Measurements from ENCODE around the gene IFIT2. TPM values are rescaled to one million over a fixed set of nuclear protein-coding genes. Genes with fewer than 3 reads are reported as not detected.
"Not testable (repeated sequence)": the region's sequence is repeated elsewhere in the genome, so short reads cannot be mapped to it uniquely, and the experiment has no call there.

Gene IFIT2
- total RNA-seq, 1 donor from 2014 or later: 6.5 TPM

GRCh38 chr10:89341649-89342048 is 39.8 kb downstream of the IFIT2 start:
- no peak for DNase-seq (ENCODE audit: low read depth in 2 of 2)

- DNase-seq (ENCODE audit: low read depth in 2 of 2): peak; percentile 94 to 99
Measured at GRCh38 chr10:89342206-89342958, 40.5 kb downstream of the IFIT2 start.

GRCh38 chr10:89343089-89343767 is 41.4 kb downstream of the IFIT2 start:
- DNase-seq (ENCODE audit: low read depth in 2 of 2): no peak

GRCh38 chr10:89344156-89344555 is 42.3 kb downstream of the IFIT2 start:
- no peak for DNase-seq (ENCODE audit: low read depth in 2 of 2)

GRCh38 chr10:89345367-89346000 is 43.6 kb downstream of the IFIT2 start:
- DNase-seq (ENCODE audit: low read depth in 2 of 2): no peak

- peak; percentile 72 to 91 for DNase-seq (ENCODE audit: low read depth in 2 of 2)
Measured at GRCh38 chr10:89346405-89347254, 44.8 kb downstream of the IFIT2 start.

DNA sequence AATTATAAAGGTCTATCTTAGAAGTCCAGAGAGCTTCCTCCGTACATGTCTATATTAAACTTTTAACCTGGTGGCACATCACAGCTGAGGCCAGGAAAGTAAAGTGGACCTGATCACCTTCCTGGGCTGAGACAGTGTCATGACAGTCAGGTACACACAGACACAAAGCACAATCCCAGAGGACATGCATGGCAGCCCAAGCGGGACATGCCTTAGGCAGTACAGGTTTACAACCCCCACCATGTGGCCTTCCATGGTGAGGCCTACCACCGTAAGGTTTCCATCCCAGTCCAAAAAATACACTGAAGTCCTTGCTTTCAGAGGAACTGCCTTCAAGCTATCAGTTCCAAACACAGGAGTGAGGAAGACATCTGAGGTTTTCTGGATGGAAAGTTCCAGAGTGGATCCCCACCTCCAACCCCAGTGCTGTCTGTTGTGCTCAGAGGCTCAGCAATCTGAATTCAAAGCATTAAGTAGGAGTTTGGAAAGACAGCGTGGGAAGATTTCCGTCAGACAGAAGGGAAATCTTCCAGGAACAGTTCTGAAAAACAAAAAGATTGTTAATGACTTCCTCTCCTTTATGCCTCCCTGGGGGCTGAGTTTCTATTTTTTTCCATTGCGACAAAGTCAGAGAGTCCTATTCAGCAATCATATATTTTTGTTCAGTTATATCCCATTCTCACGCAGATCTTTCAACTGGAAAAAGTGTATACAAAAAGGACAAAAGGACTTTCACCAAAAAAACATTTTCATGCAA is 46.0 kb downstream of the IFIT2 start:
- peak; percentile 65 to 68 for DNase-seq (ENCODE audit: low read depth in 2 of 2)

GRCh38 chr10:89348481-89348880 is 46.6 kb downstream of the IFIT2 start:
- DNase-seq (ENCODE audit: low read depth in 2 of 2): peak in 1 of 2 donors; percentile 30

GRCh38 chr10:89348975-89349374 is 47.1 kb downstream of the IFIT2 start:
- no peak for DNase-seq (ENCODE audit: low read depth in 2 of 2)

- not testable (repeated sequence) for DNase-seq (ENCODE audit: low read depth in 2 of 2)
Measured at GRCh38 chr10:89350631-89351315, 48.9 kb downstream of the IFIT2 start.

DNA sequence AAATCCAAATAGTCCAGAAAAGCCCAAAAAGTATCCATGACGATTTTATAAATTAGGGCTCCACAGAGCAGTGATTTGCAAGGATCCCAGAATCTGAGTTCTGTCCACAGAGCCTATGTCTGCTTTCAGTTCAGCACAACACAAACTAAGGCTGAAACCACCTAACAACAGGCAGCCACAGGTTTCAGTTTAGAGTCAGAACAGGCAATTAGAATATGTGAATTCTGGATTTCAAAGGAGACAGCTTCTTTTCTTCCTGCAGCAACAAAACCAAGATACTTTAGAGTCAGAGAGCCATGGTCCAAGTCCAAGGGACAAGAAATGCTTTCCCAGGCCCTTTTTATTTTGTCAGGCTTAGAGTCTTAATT is 49.5 kb downstream of the IFIT2 start:
- DNase-seq (ENCODE audit: low read depth in 2 of 2): no peak

DNA sequence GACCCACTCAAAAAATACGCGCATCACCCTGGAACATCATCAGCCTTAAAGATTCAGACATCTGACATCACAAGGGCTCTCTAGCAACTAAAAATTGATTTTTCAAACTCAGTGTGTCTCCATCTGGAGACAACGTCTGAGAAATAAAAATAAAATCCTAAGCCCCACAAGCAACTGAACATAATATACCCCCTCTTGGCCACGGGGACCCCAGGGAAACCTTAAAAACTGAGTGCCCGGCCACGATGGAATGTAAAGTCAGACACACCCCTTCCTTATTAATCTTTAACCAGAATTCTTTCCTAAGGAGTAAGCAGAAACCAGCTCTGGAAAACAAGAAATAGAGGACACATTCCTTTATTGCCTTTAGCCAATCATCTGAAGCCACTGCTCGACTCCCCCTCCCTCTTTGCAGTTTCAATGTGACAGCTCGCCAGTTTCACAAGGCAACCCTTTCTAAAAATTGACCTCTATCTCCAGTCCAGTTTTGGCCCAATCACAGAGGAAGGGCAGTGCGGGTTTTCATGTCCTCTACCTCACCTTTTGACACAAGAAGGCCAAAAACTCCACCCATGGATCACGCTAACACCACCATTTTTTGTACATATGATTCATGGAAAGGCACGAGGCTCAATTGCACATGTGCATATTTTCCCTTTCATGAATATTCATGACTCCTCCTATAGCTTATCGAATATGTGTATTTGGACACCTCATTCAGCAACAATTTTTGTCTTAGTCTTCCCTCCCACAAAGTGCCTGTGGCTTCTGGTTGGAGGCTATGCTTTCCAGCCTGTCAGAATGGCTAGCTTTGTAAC is 50.1 kb downstream of the IFIT2 start:
- DNase-seq (ENCODE audit: low read depth in 2 of 2): no peak

- no peak for DNase-seq (ENCODE audit: low read depth in 2 of 2)
Measured at GRCh38 chr10:89352802-89353201, 51.0 kb downstream of the IFIT2 start.

DNA sequence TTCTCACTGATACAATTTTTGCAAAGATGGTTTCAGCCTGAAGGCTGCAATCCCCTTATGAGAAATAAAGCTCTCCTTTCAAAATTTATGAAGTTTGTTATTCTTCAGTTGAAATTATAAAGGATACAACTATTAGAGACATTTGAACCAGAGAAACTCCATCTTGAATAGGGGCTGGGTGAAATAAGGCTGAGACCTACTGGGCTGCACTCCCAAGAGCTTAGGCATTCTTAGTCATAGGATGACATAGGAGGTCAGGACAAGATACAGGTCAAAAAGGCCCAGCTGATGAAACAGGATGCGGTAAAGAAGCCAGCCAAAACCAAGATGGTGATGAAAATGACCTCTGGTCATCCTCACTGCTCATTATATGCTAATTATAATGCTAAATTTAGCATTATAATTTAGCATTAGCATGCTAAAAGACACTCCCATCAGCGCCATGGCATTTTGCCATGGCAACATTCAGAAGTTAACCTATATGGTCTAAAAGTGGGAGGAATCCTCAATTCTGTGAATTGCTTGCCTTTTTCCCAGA is 53.6 kb downstream of the IFIT2 start:
- no peak for DNase-seq (ENCODE audit: low read depth in 2 of 2)

- no peak for DNase-seq (ENCODE audit: low read depth in 2 of 2)
Measured at GRCh38 chr10:89357096-89357495, 55.2 kb downstream of the IFIT2 start.

DNA sequence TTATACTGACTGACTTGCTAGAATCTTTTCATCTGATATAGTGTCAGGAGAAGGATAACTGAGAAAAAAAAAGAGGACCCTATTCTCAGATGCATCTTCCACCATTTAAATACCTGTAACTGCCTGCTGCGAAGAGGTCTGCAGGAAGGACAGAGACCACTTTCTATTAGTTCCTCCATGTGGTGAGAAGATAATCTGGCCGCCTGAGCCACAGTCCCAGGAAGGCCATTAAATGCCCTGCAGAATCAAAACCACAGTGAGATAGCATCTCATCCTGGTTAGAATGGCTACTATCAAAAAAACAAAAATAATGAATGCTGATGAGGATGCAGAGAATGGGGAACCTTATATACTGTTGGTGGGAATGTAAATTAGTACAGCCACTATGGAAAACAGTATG is 56.1 kb downstream of the IFIT2 start:
- no peak for DNase-seq (ENCODE audit: low read depth in 2 of 2)
